SKM-1 (cell line): Measurements from ENCODE around the gene RHOB.
A peak's percentile ranks its signal among the peaks of the same experiment; 100 is the strongest.
"Not testable (repeated sequence)": the region's sequence is repeated elsewhere in the genome, so short reads cannot be mapped to it uniquely, and the experiment has no call there.

Experiments
- DNase-seq: peaks from one replicate; lab custom pipeline; 2025; ENCODE audit not compliant: unreplicated experiment; lab: John Stamatoyannopoulos, UW

Gene RHOB

GRCh38 chr2:20446917-20447436 lies at the start of gene RHOB:
Gene RHOB (plus strand): TSS chr2:20447074. CDS start chr2:20447466, 392 bp downstream.
- DNase-seq, result peak; percentile 92

GRCh38 chr2:20397811-20398447 lies 48.9 kb upstream of the RHOB start:
- DNase-seq, result no peak

GRCh38 chr2:20398956-20399567 lies 47.8 kb upstream of the RHOB start:
- no peak for DNase-seq

- DNase-seq, result no peak
These were observed 46.6 kb upstream of the RHOB start for GRCh38 chr2:20400306-20400705.

- no peak for DNase-seq
These were observed 45.9 kb upstream of the RHOB start for GRCh38 chr2:20400787-20401488.

GRCh38 chr2:20401489-20401835 lies 45.4 kb upstream of the RHOB start:
- DNase-seq, result no peak

- no peak for DNase-seq
These were observed 43.0 kb upstream of the RHOB start for GRCh38 chr2:20403774-20404312.

- no peak for DNase-seq
These were observed 41.9 kb upstream of the RHOB start for GRCh38 chr2:20404950-20405349.

- no peak for DNase-seq
These were observed 37.8 kb upstream of the RHOB start for GRCh38 chr2:20409039-20409438.

- no peak for DNase-seq
These were observed 36.2 kb upstream of the RHOB start for GRCh38 chr2:20410556-20411277.

GRCh38 chr2:20411361-20411894 lies 35.4 kb upstream of the RHOB start:
- peak; percentile 85 for DNase-seq

- DNase-seq, result no peak
These were observed 32.1 kb upstream of the RHOB start for GRCh38 chr2:20414806-20415205.

- DNase-seq, result no peak
These were observed 31.4 kb upstream of the RHOB start for GRCh38 chr2:20415511-20415918.

GRCh38 chr2:20416723-20417122 lies 30.2 kb upstream of the RHOB start:
- DNase-seq, result no peak

GRCh38 chr2:20417230-20417821 lies 29.5 kb upstream of the RHOB start:
- DNase-seq, result not testable (repeated sequence)

GRCh38 chr2:20418519-20418918 lies 28.4 kb upstream of the RHOB start:
- no peak for DNase-seq

GRCh38 chr2:20419007-20419576 lies 27.8 kb upstream of the RHOB start:
- no peak for DNase-seq

- no peak for DNase-seq
These were observed 27.1 kb upstream of the RHOB start for GRCh38 chr2:20419752-20420151.

GRCh38 chr2:20421336-20421987 lies 25.4 kb upstream of the RHOB start:
- no peak for DNase-seq

GRCh38 chr2:20421988-20422370 lies 24.9 kb upstream of the RHOB start:
- DNase-seq, result no peak
